ENCODE measurements around the gene C3.

C3 gene

DNA sequence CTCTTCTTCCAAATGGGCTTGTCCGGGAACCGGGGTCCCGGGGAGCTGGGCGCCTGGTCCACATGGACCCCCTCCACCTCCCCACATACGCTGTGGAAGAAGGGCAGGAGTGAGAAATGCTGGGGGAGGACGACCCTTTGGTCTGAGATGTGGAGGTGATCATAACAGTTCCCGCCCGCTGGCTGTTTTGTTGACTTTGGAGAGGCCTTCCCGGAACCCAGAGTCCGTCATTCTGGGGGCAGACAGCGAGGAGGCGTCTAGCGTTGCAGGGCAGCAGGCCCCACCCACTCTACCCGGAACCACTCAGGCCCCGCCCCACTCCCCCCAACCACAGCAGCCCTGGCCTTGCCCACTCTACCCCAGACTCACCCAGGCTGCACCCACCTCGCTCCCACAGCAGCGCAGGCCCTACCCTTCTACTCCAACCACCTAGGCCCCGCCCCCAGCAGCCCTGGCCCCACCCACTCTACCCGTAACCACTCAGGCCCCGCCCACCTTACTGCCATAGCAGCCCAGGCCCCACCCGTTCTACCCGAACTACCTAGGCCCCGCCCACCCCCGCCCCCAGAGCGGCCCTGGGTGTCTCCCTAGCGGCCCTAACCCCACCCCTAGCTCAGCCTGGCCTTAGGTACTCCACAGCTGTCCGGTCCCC is 9.8 kb upstream of the C3 start:
- no peak for DNase-seq

DNA sequence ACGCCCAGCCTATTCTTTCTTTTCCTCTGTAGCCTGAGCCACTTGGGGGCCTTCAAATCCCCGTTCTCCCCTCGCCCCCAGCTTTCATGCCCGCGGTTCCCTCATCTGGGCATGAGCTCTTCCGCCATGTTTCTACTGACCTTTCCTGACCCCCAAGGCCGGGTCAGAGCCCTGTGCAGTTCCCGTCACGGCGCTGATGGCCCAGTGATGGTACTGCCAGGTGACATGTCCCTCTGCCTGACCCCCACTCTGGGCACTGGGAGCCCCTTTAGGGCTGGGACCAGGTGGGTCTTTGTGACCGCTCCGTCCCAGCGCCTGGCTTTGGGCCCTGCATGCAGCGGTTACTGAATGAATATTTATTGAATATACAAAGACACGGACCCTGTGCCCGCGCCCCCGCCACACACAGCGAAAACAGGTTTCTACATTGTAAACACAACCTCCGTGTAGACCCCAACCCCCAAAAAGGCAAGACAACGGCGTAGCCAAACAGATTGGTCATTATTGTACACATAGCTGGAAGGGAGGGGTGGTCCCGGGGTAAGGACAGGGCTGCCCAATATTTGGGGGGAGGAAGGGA is 9.2 kb upstream of the C3 start:
- no peak for DNase-seq

DNA sequence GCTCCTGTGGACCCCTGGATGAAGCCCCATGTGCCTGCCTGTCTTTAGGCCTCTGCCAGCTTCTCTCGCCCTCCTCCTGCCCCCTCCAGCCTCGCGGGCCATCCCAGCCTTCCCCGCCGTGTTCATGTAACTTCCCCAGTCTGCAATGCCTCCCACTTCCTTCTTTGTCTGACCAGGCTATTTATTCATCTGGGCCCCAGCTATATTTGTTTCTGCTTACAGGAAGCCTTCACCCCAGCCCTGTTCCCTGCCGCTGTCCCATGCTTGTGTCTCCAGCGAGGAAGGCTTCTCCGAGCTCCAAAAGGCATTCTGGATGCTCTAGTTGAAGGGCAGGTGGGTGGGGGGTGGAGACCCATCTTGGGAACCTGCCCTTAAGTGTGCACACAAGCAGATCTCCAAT is 7.9 kb upstream of the C3 start:
- DNase-seq: no peak

DNA sequence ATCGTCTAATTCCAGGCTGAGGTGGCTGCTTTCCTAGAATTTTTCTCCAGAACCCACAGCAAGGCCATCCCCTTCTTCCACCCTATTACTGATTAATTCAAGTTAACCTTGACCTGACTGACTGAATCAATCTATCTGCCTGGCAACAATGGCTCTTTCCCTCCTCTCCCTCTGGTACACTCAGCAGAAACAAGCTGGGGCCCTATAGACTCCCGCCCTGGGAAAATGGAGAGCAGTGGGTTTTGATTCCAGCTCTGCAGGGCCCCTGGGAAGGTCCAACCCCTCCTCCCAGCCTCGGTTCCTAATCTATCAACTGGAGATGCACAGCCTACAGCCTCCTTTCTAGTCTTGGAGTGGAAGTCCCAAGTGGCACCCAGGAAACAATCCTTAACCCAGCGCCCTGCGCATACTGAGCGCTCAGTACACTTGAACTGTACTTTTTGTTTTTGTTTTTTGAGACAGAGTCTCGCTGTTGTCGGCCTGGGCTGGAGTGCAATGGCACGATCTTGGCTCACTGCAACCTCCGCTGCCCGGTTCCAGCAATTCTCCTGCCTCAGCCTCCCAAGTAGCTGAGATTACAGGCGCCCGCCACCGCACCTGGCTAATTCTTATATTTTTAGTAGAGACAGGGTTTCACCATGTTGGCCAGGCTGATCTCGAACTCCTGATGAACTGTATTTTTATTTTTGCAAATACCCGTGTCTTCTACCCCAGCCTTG is 5.2 kb upstream of the C3 start:
- no peak for DNase-seq

- no peak for DNase-seq
Observed at GRCh38 chr19:6724631-6725492, 4.4 kb upstream of the C3 start.

- no peak for DNase-seq
Observed at GRCh38 chr19:6723738-6724137, 3.3 kb upstream of the C3 start.

GRCh38 chr19:6723108-6723618 is 2.7 kb upstream of the C3 start:
- DNase-seq: no peak

GRCh38 chr19:6721773-6722172 is 1.3 kb upstream of the C3 start:
- DNase-seq: no peak

DNA sequence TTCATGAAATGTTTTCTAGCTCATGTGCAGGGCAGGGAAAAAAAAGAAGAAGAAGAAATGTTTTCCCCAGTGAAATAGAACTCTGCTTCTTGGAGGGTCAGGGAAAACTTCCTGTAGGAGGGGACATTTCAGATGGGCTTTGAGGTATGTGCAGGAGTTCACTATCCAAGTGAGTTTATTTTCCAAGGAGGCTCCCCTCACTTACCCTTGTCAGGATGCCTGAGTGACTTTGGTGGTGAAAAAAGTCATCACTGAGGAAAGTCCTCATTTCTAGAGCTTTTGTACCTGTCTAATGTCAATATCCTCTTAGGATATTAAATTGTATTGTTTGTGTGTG is 656 bp upstream of the C3 start:
- DNase-seq: no peak

DNA sequence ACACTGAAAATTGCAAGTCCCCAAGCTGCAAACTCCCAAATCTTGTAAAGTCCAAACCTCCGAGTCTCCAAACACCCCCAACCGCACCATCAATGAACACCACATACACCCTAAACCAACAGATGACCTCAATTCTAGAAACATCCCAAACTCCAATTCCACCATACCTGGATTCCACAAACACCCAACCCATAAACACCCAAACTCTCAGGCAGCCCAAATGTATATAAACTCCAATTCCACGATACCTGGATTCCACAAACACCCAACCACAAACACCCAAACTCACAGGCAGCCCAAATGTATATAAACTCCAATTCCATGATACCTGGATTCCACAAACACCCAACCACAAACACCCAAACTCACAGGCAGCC is 470 bp downstream of the C3 start:
- DNase-seq: no peak

DNA sequence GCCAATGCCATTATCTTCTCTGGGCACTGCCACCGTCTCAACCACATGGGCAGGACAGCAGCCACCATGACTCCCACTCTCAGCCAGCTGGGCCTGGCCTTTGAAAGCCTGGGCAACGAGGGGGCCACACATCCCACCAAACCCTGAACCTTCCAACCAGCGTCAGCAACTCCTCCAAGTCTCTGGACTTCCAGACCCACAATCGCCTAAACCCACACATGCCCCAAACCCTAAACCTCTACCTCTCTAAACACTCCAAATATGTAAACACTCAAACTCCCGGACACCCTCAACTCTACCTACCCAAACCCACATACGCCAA is 949 bp downstream of the C3 start:
- DNase-seq: no peak

- DNase-seq: no peak
Observed at GRCh38 chr19:6718741-6719539, 1.5 kb downstream of the C3 start.

GRCh38 chr19:6718111-6718740 is 2.2 kb downstream of the C3 start:
- DNase-seq: no peak

DNA sequence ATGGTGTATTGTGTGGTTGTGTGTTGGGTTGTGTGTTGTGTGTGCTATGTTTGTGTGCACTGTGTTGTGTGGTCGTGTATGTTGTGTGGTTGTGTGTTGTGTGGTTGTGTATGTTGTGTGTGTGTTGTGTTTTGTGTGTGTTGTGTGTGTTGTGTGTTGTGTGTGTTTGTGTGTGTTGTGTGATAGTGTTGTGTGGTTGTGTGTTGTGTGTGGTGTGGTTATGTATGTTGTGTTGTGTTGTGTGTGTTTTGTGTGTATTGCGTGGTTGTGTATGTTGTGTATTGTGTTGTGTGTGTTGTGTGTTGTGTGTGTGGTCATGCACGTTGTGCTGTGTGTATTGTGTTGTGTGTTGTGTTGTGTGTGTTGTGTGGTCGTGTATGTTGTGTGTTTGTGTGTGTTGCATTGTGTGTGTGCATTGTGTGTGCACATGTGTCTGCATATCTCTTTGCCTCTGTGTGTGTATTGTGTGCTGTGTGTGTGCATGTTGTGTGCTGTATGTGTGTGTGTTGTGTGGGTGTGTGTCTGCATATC is 2.9 kb downstream of the C3 start:
- no peak for DNase-seq

GRCh38 chr19:6717036-6717435 is 3.4 kb downstream of the C3 start:
- DNase-seq: no peak

- DNase-seq: no peak
Observed at GRCh38 chr19:6716610-6716970, 3.9 kb downstream of the C3 start.

DNA sequence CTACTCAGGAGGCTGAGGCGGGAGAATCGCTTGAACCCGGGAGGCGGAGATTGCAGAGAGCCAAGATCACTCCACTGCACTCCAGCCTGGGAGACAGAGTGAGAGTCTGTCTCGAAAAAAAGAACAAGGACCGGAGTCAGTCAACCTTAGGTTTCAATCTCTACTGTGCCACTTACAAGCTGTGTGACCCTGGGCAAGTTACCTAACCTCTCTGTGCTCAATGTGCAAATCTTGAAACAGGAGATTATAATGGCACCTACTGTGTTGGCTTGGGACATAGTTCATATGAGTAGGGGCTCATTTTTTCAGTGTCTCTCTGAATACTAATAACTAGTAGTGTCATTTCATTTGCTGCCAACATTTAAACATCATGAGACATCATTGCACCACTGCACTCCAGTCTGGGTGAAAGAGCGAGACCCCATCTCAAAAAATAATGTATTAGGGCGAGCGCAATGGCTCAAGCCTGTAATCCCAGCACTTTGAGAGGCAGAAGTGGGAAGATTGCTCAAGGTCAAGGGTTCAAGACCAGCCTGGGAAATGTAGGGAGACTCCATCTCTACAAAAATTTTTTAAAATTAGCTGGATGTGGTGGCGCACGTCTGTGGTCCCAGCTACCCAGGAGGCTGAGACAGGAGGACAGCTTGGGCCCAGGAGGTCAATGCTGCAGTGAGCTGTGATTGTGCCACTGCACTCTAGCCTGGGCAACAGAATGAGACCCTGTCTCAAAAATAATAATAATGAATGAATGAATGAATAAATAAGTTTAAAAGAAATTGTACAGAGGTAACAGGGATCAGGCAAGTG is 5.5 kb downstream of the C3 start:
- DNase-seq: no peak

DNA sequence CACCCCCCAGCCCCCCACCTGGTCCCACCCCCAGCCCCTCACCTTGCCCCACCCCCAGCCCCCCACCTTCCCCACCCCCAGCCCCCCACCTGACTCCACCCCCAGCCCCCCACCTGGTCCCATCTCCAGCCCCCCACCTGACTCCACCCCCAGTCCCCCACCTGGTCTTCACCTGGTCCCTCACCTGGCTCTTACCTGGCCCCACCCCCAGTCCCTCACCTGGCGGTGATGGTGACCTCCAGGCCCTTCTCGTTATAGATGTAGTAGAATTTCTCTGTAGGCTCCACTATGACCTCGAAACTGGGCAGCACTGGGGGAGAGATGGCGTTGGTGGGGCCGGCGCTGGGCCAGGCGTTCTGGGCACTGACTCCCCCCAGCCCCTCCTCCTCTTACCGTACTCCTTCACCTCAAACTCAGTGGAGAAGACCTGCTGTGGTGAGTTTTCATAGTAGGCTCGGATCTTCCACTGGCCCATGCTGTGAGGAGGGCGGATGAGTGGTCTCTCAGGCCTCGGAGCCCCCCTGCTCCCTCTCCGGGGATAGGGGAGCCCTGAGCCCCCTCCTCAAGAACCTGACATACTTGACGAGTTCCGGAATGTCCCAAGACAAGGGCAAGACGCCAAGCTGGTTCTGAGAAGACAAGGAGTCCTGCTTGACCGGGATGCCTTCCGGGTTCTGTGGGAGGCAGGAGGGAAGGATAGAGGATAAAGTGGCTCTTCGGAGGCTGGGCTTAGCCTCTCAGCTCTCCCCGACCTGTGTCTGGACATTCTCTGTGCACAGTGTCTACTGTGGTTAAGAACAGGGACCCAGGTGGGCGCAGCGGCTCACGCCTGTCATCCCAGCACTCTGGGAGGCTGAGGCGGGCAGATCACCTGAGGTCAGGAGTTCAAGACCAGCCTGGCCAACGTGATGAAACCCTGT is 6.4 kb downstream of the C3 start:
- no peak for DNase-seq

DNA sequence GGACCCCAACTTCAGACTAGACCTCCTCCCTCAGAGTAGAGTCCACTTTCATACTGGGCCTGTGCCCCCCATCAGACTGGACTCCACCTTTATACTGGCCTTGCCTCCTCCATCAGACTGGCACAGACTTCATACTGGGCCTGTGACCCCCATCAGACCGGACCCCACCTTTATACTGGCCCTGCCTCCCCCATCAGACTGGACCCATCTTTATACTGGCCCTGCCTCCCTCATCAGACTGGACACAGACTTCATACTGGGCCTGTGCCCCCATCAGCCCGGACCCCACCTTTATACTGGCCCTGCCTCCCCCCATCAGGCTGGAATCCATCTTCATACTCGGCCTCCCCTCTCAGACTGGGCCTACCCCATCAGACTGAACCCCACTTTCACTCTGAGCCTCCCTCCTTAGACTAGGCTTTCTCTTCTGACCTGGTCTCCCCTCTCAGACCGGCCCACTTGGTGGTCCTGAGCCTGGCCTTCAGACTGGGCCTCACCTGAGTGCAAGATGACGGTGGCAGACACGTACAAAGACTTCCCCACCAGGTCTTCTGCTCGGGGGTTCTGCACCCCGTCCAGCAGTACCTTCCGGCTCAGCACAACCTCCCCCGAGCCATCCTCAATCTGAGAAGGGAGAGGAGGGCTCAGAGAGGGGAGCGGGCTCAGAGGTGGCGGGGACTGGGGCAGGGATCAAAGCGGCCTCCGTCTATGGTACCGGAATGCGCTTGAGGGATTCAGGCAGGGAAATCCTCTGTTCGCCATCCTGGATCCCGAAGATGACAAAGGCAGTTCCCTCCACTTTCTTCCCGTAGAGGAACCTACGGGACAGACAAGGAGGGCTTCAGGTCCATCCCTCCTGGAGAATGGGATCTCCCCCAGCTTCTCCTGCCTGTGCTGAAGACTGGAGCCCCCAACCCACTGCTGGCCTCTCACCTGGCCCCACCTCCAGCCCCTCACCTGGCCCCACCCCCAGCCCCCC is 7.5 kb downstream of the C3 start:
- no peak for DNase-seq

Data from effector CD4-positive, alpha-beta T cell (primary cell).